Duodenal mucosa (tissue), 2 donors: ENCODE data around the gene AKR7A3.

Source experiments
- H3K27ac ChIP-seq: one replicate; pipeline ENCODE4 v1.7.0; 2013; ENCODE audit warnings: low read depth, low read length
- H3K27me3 ChIP-seq, 2 donors: one replicate each; pipeline ENCODE4 v1.7.0; 2013; ENCODE audit warnings: low read length in 2 of 2, control low read depth in 1 of 2; ENCODE audit not compliant: insufficient read depth in 2 of 2, control insufficient read depth in 1 of 2
- H3K36me3 ChIP-seq, 2 donors: one replicate each; pipeline ENCODE4 v1.7.0; 2013; ENCODE audit warnings: low read length in 2 of 2, control low read depth in 1 of 2; ENCODE audit not compliant: insufficient read depth in 2 of 2, control insufficient read depth in 1 of 2
- H3K4me1 ChIP-seq, 2 donors: one replicate each; pipeline ENCODE4 v1.7.0; 2013; ENCODE audit warnings: low read length in 2 of 2, control low read depth in 1 of 2; ENCODE audit not compliant: insufficient read depth in 2 of 2, control insufficient read depth in 1 of 2
- H3K4me3 ChIP-seq, 2 donors: one replicate each; pipeline ENCODE4 v1.7.0; 2013; ENCODE audit warnings: low read length in 2 of 2, low read depth in 1 of 2
- H3K9ac ChIP-seq, 2 donors: one replicate each; pipeline ENCODE4 v1.7.0; 2013; ENCODE audit warnings: low read length in 2 of 2, low read depth in 1 of 2
- H3K9me3 ChIP-seq, 2 donors: one replicate each; pipeline ENCODE4 v1.7.0; 2013; ENCODE audit warnings: low read length in 2 of 2, control low read depth in 1 of 2; ENCODE audit not compliant: control insufficient read depth in 1 of 2

Gene AKR7A3

GRCh38 chr1:19321071-19321470 is 32.5 kb upstream of the AKR7A3 start:
- no peak overlapping the region for H3K4me3 ChIP-seq
- H3K36me3 ChIP-seq: peaks cover 11 to 40% of the 10 kb centered on the region in 2 donors
- no peak overlapping the region for H3K9ac ChIP-seq
- no peaks in the 10 kb centered on the region for H3K27me3 ChIP-seq
- no peak overlapping the region for H3K27ac ChIP-seq
- H3K9me3 ChIP-seq: no peaks in the 10 kb centered on the region
- H3K4me1 ChIP-seq: peaks cover 0 to 2% of the 10 kb centered on the region in 2 donors

- no peak overlapping the region for H3K9ac ChIP-seq
- no peaks in the 10 kb centered on the region for H3K27me3 ChIP-seq
- H3K4me1 ChIP-seq: peaks cover 0 to 10% of the 10 kb centered on the region in 2 donors
- H3K36me3 ChIP-seq: peaks cover 7 to 23% of the 10 kb centered on the region in 2 donors
- no peak overlapping the region for H3K4me3 ChIP-seq
- H3K9me3 ChIP-seq: no peaks in the 10 kb centered on the region
- no peak overlapping the region for H3K27ac ChIP-seq
Measured at GRCh38 chr1:19319196-19319595, 30.6 kb upstream of the AKR7A3 start.

GRCh38 chr1:19317126-19317910 is 28.7 kb upstream of the AKR7A3 start:
- Histone ChIP-seq H3K4me3 (no peak overlapping the region), H3K36me3 (peaks cover 0 to 16% of the 10 kb centered on the region in 2 donors), H3K27me3 (no peaks in the 10 kb centered on the region), H3K27ac (no peak overlapping the region), H3K4me1 (peaks cover 13 to 26% of the 10 kb centered on the region in 2 donors), H3K9me3 (no peaks in the 10 kb centered on the region), H3K9ac (no peak overlapping the region)

GRCh38 chr1:19315378-19316198 is 27.0 kb upstream of the AKR7A3 start:
- H3K4me3 ChIP-seq: no peak overlapping the region
- H3K9ac ChIP-seq: no peak overlapping the region
- no peaks in the 10 kb centered on the region for H3K9me3 ChIP-seq
- H3K27ac ChIP-seq: no peak overlapping the region
- H3K27me3 ChIP-seq: no peaks in the 10 kb centered on the region
- peaks cover 20 to 35% of the 10 kb centered on the region in 2 donors for H3K4me1 ChIP-seq
- peaks cover 0 to 16% of the 10 kb centered on the region in 2 donors for H3K36me3 ChIP-seq

GRCh38 chr1:19313961-19314882 is 25.7 kb upstream of the AKR7A3 start:
- peaks cover 0 to 14% of the 10 kb centered on the region in 2 donors for H3K36me3 ChIP-seq
- H3K9ac ChIP-seq: no peak overlapping the region
- H3K4me1 ChIP-seq: peaks cover 21 to 39% of the 10 kb centered on the region in 2 donors
- H3K27me3 ChIP-seq: no peaks in the 10 kb centered on the region
- H3K4me3 ChIP-seq: no peak overlapping the region
- no peaks in the 10 kb centered on the region for H3K9me3 ChIP-seq
- H3K27ac ChIP-seq: no peak overlapping the region

- H3K36me3 ChIP-seq: peaks cover 0 to 9% of the 10 kb centered on the region in 2 donors
- H3K9me3 ChIP-seq: no peaks in the 10 kb centered on the region
- peak overlapping the region in 1 of 2 donors; percentile 81 for H3K4me3 ChIP-seq
- H3K27ac ChIP-seq: no peak overlapping the region
- H3K27me3 ChIP-seq: no peaks in the 10 kb centered on the region
- H3K9ac ChIP-seq: no peak overlapping the region
- H3K4me1 ChIP-seq: peaks cover 24 to 46% of the 10 kb centered on the region in 2 donors
Measured at GRCh38 chr1:19313636-19313959, 25.0 kb upstream of the AKR7A3 start.

- Histone ChIP-seq H3K36me3 (peaks cover 0 to 10% of the 10 kb centered on the region in 2 donors), H3K27ac (no peak overlapping the region)
Measured at GRCh38 chr1:19312782-19313635, 24.4 kb upstream of the AKR7A3 start.

GRCh38 chr1:19311931-19312781 is 23.6 kb upstream of the AKR7A3 start, which contains the start of the genes AKR7A2 and SLC66A1:
Gene AKR7A2 (minus strand): TSS chr1:19312144. CDS start chr1:19312124, 20 bp downstream.
Gene SLC66A1 (plus strand): TSS chr1:19312326. CDS start chr1:19317678, 5,352 bp downstream.
- Histone ChIP-seq H3K9ac (peak within 1 kb of the TSS; percentile 79), H3K9me3 (no peaks in the 10 kb centered on the region), H3K27me3 (no peaks in the 10 kb centered on the region), H3K4me1 (peaks cover 37 to 60% of the 10 kb centered on the region in 2 donors), H3K36me3 (peaks cover 0 to 14% of the 10 kb centered on the region in 2 donors), H3K27ac (peak within 1 kb of the TSS; percentile 17), H3K4me3 (peak within 1 kb of the TSS; percentile 83 to 89)

More at GRCh38 chr1:19312782-19313635, 24.4 kb upstream of the AKR7A3 start:
- Histone ChIP-seq H3K27me3 (no peaks in the 10 kb centered on the region), H3K9me3 (no peaks in the 10 kb centered on the region), H3K4me3 (peak overlapping the region; percentile 73 to 81), H3K4me1 (peaks cover 29 to 52% of the 10 kb centered on the region in 2 donors), H3K9ac (peak overlapping the region; percentile 62 to 79)
